Calu3 (cell line): ENCODE measurements around the gene DAPK2. TPM values are rescaled to one million over a fixed set of nuclear protein-coding genes. Genes with fewer than 3 reads are reported as not detected.

Experiments used
- BruUV-seq: library from RNA; stranded (reverse); fragments of 400-500 nt; replicated peaks from 2 replicates; lab custom pipeline; 2021; lab: Mats Ljungman, UMichigan
- CTCF ChIA-PET: fragments of 300-600 bp; sonication (Branson Sonifier 250); formaldehyde crosslinking; loops from one replicate; lab custom pipeline; 2022; ENCODE audit warnings: antibody characterized with exemption; lab: Charles Lee
- DNase-seq: peaks from one replicate; pipeline ENCODE4 v3.0.0; 2022
- H3K27ac Mint-ChIP-seq: one replicate; pipeline ENCODE4 v1.8.0; 2022; ENCODE audit warnings: mixed read lengths; ENCODE audit not compliant: unreplicated experiment
- H3K27me3 Mint-ChIP-seq: one replicate; pipeline ENCODE4 v1.8.0; 2022; ENCODE audit warnings: mixed read lengths; ENCODE audit not compliant: unreplicated experiment
- H3K36me3 Mint-ChIP-seq: one replicate; pipeline ENCODE4 v1.8.0; 2022; ENCODE audit warnings: mild to moderate bottlenecking, moderate library complexity, mixed read lengths; ENCODE audit not compliant: insufficient read depth, unreplicated experiment
- H3K4me1 Mint-ChIP-seq: one replicate; pipeline ENCODE4 v1.8.0; 2022; ENCODE audit warnings: mild to moderate bottlenecking, low read depth, mixed read lengths; ENCODE audit not compliant: unreplicated experiment
- H3K4me3 Mint-ChIP-seq: one replicate; pipeline ENCODE4 v1.8.0; 2022; ENCODE audit warnings: mild to moderate bottlenecking, low read depth, moderate library complexity, mixed read lengths; ENCODE audit not compliant: unreplicated experiment
- H3K9me3 Mint-ChIP-seq: one replicate; pipeline ENCODE4 v1.8.0; 2022; ENCODE audit warnings: low read depth, mixed read lengths; ENCODE audit not compliant: unreplicated experiment
- intact Hi-C: fragments of 100-400 bp; cut with micrococcal nuclease; formaldehyde crosslinking; loops from one replicate; pipeline ENCODE4 v1.10.0; 2022; ENCODE audit not compliant: unreplicated experiment
- total RNA-seq: library from RNA; stranded (reverse); gene quantifications from 2 replicates; pipeline ENCODE4 v1.2.3, GENCODE V29; 2022
- TF ChIP-seq, protein P1 (sequence below): fragments of 200-600 bp; IDR thresholded peaks from one replicate; pipeline ENCODE4 v1.8.0; 2022; ENCODE audit warnings: antibody characterized with exemption; ENCODE audit not compliant: unreplicated experiment

DAPK2 gene
- total RNA-seq, 1 experiment from 2014 or later, result 1.1 TPM

GRCh38 chr15:63944681-63944955 lies 101.7 kb downstream of the DAPK2 start:
- Mint-ChIP-seq H3K27me3 (peaks cover 12% of the 10 kb centered on the region), H3K27ac (no peak overlapping the region), H3K4me1 (peaks cover 16% of the 10 kb centered on the region), H3K36me3 (peaks cover 3% of the 10 kb centered on the region), H3K4me3 (no peak overlapping the region), H3K9me3 (no peaks in the 10 kb centered on the region)
- CTCF ChIA-PET, result interaction anchor here (1.1 to 3.3 kb wide), 5 partner anchors 24 to 335 kb away, joined by 3 to 39 read pairs (median 6); partner anchors contain the start of gene DAPK2
- DNase-seq, result no peak
- no TSS peak for BruUV-seq
- TF ChIP-seq, protein P1, sequence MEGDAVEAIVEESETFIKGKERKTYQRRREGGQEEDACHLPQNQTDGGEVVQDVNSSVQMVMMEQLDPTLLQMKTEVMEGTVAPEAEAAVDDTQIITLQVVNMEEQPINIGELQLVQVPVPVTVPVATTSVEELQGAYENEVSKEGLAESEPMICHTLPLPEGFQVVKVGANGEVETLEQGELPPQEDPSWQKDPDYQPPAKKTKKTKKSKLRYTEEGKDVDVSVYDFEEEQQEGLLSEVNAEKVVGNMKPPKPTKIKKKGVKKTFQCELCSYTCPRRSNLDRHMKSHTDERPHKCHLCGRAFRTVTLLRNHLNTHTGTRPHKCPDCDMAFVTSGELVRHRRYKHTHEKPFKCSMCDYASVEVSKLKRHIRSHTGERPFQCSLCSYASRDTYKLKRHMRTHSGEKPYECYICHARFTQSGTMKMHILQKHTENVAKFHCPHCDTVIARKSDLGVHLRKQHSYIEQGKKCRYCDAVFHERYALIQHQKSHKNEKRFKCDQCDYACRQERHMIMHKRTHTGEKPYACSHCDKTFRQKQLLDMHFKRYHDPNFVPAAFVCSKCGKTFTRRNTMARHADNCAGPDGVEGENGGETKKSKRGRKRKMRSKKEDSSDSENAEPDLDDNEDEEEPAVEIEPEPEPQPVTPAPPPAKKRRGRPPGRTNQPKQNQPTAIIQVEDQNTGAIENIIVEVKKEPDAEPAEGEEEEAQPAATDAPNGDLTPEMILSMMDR, result no peak
- intact Hi-C loops, result loop anchor here (2.0 kb wide), 1 partner anchor 122 kb away; no protein-coding TSS in a partner anchor

DNA sequence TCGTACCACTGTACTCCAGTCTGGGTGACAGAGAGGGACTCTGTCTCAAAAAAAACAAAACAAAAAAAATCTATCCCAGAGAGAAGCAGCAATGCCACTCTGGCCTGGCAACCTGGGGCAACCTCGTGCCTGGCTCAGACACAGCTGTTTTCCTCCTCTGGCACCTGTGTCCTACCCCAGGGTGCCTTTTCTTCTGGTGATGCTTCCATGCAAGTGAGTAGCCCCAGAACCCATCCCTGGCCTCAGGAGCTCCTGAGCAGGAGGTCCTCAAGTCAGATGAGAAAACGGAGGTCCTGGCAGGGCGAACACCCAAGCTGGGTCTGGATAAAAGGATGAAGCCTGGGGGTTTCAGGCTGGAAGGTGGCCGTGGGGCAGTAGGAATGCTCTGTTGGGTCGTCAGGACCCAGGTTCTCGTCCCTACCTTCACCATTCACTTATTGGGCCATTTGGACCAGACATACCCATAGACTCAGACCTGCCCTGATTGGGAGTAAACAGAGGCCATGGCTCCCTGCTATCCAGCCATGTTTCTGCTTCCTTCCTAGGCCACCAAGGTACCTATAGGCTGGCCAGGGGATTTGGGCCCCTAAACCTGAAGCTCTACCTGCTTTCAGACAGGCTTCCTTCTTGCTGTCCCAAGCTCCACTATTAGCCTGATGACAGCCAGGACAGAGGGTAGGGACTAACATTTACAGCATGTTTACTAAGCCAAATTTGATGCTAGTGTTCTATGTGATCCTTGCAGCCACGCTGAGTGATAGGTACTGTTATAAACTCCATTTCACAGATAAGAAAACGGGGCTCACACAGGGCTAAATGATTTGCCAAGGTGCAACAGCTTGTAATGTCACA lies 102.2 kb downstream of the DAPK2 start:
- no TSS peak for BruUV-seq
- Mint-ChIP-seq H3K9me3 (no peaks in the 10 kb centered on the region), H3K4me3 (no peak overlapping the region), H3K27ac (no peak overlapping the region), H3K36me3 (peaks cover 3% of the 10 kb centered on the region), H3K4me1 (peaks cover 16% of the 10 kb centered on the region), H3K27me3 (peaks cover 12% of the 10 kb centered on the region)
- no peak for DNase-seq
- CTCF ChIA-PET, result interaction anchor here (1.1 to 3.3 kb wide), 2 partner anchors 101 to 334 kb away, joined by 3 to 39 read pairs; partner anchors contain the start of gene DAPK2
- intact Hi-C loops, result loop anchor here (2.0 kb wide), 1 partner anchor 123 kb away; no protein-coding TSS in a partner anchor
- TF ChIP-seq, protein P1, result no peak

- TF ChIP-seq, protein P1, result no peak
- H3K36me3 Mint-ChIP-seq, result peaks cover 3% of the 10 kb centered on the region
- DNase-seq, result no peak
- no peak overlapping the region for H3K4me3 Mint-ChIP-seq
- H3K27ac Mint-ChIP-seq, result no peak overlapping the region
- CTCF ChIA-PET, result interaction anchor here (3.3 kb wide), 1 partner anchor 103 kb away, joined by 39 read pairs; the partner anchor contains the start of gene DAPK2
- intact Hi-C loops, result no loop called here
- H3K27me3 Mint-ChIP-seq, result peaks cover 12% of the 10 kb centered on the region
- H3K9me3 Mint-ChIP-seq, result no peaks in the 10 kb centered on the region
- BruUV-seq, result no TSS peak
- H3K4me1 Mint-ChIP-seq, result peaks cover 16% of the 10 kb centered on the region
These were observed 103.6 kb downstream of the DAPK2 start for GRCh38 chr15:63942486-63943365.

- DNase-seq, result no peak
- no TSS peak for BruUV-seq
- Mint-ChIP-seq H3K9me3 (no peaks in the 10 kb centered on the region), H3K27me3 (peaks cover 12% of the 10 kb centered on the region), H3K4me3 (no peak overlapping the region), H3K4me1 (peaks cover 16% of the 10 kb centered on the region), H3K27ac (no peak overlapping the region), H3K36me3 (peaks cover 3% of the 10 kb centered on the region)
- intact Hi-C loops, result no loop called here
- CTCF ChIA-PET, result no interaction called here
- TF ChIP-seq, protein P1, result no peak
These were observed 104.4 kb downstream of the DAPK2 start for GRCh38 chr15:63941698-63942465.
